ENCODE results near the gene MKRN3. TPM values are rescaled to one million over a fixed set of nuclear protein-coding genes. Genes with fewer than 3 reads are reported as not detected.

Gene MKRN3
- total RNA-seq (2021) (not detected in 3 replicates), Bru-seq, nascent RNA (percentile 4 among the genes with signal in this experiment)
- long read RNA-seq, experiment 1: 0 reads
- long read RNA-seq, experiment 2: 0 reads
- long read RNA-seq, experiment 3: 0 reads

DNA sequence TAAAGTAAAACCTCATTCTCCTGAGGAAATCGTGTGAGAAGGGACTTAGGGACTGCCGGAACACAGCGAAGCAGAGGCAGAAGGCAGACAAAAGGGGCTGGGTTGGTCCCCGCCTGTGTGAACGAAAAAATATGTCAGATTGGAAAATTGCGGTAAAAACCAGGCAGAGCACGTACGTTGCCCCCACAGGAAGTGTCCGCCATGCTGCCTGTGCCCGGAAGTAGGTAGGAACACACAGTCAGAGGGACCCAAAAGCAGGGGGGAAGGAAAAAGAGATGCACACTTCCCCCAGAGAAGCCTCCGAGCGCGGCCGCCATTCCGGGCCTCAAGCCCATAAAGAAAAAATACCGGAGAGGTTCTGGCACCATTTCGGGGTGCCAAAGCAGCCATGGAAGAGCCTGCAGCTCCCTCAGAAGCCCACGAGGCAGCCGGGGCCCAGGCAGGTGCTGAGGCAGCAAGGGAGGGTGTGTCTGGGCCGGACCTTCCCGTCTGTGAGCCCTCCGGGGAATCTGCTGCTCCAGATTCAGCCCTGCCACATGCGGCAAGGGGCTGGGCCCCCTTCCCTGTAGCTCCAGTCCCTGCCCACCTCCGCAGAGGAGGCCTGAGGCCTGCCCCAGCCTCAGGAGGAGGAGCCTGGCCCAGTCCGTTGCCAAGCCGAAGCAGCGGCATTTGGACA, at the start of gene MKRN3:
Gene MKRN3 (plus strand): TSS at position 280 of the 676 bp plus-strand sequence. CDS start 109 bp downstream, at position 389.
- ATAC-seq (no peak), DNase-seq (ENCODE audit: low spot score) (no peak)
- Mint-ChIP-seq H3K9me3 (peaks cover 53% of the 10 kb centered on the region), H3K27me3 (ENCODE audit: low read depth) (peaks cover 5% of the 10 kb centered on the region; the same call in 1 of the 2 replicates), H3K4me3 (no peak within 1 kb of the TSS), H3K27ac (no peak within 1 kb of the TSS), H3K36me3 (peaks cover 34% of the 10 kb centered on the region), H3K4me1 (peaks cover under 1% of the 10 kb centered on the region; the same call in 1 of the 2 replicates)
- TF ChIP-seq FOXJ3 (CRISPR knock-in tag; IDR thresholded peaks at IDR 0.05; ENCODE audit: borderline replicate concordance): no peak
- ChIA-PET CTCF (no interaction called here), POLR2A (no interaction called here)

- H3K27me3 Mint-ChIP-seq (ENCODE audit: low read depth): peaks cover 2% of the 10 kb centered on the region; the same call in 1 of the 2 replicates
- H3K4me3 Mint-ChIP-seq: no peak overlapping the region
- H3K36me3 Mint-ChIP-seq: peaks cover 24% of the 10 kb centered on the region
- no peak for ATAC-seq
- ChIA-PET POLR2A (no interaction called here), CTCF (no interaction called here)
- H3K9me3 Mint-ChIP-seq: peaks cover 52% of the 10 kb centered on the region
- DNase-seq (ENCODE audit: low spot score): no peak
- no peaks in the 10 kb centered on the region for H3K4me1 Mint-ChIP-seq
- H3K27ac Mint-ChIP-seq: no peak overlapping the region
- TF ChIP-seq, protein P1, sequence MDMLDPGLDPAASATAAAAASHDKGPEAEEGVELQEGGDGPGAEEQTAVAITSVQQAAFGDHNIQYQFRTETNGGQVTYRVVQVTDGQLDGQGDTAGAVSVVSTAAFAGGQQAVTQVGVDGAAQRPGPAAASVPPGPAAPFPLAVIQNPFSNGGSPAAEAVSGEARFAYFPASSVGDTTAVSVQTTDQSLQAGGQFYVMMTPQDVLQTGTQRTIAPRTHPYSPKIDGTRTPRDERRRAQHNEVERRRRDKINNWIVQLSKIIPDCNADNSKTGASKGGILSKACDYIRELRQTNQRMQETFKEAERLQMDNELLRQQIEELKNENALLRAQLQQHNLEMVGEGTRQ (CRISPR knock-in tag; IDR thresholded peaks at IDR 0.05): no peak
- TF ChIP-seq OVOL2 (CRISPR knock-in tag; IDR thresholded peaks at IDR 0.05; ENCODE audit: borderline replicate concordance) (no peak), AR (CRISPR knock-in tag; IDR thresholded peaks at IDR 0.05) (no peak), ZNF532 (CRISPR knock-in tag; IDR thresholded peaks at IDR 0.05; ENCODE audit: borderline replicate concordance) (no peak), AFF4 (CRISPR knock-in tag; IDR thresholded peaks at IDR 0.05; ENCODE audit: borderline replicate concordance) (no peak), TEAD1 (CRISPR knock-in tag; IDR thresholded peaks at IDR 0.05) (no peak), CREB1 (CRISPR knock-in tag; IDR thresholded peaks at IDR 0.05) (no peak), KAT7 (CRISPR knock-in tag; IDR thresholded peaks at IDR 0.05; ENCODE audit: borderline replicate concordance) (no peak), ZNF281 (CRISPR knock-in tag; IDR thresholded peaks at IDR 0.05) (no peak), ZNF263 (CRISPR knock-in tag; IDR thresholded peaks at IDR 0.05; ENCODE audit: low read depth) (no peak), NR3C1 (CRISPR knock-in tag; conservative IDR thresholded peaks at IDR 0.05; ENCODE audit: low read depth) (no peak), ATF3 (CRISPR knock-in tag; conservative IDR thresholded peaks at IDR 0.05) (no peak)
- TF ChIP-seq, protein P2, sequence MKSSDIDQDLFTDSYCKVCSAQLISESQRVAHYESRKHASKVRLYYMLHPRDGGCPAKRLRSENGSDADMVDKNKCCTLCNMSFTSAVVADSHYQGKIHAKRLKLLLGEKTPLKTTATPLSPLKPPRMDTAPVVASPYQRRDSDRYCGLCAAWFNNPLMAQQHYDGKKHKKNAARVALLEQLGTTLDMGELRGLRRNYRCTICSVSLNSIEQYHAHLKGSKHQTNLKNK (CRISPR knock-in tag; IDR thresholded peaks at IDR 0.05): no peak
- TF ChIP-seq, protein P3, sequence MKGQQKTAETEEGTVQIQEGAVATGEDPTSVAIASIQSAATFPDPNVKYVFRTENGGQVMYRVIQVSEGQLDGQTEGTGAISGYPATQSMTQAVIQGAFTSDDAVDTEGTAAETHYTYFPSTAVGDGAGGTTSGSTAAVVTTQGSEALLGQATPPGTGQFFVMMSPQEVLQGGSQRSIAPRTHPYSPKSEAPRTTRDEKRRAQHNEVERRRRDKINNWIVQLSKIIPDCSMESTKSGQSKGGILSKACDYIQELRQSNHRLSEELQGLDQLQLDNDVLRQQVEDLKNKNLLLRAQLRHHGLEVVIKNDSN (CRISPR knock-in tag; IDR thresholded peaks at IDR 0.05): no peak
Observed at GRCh38 chr15:23516866-23517265, 48.6 kb upstream of the MKRN3 start.
